SU-DHL-6 (cell line): Measurements from ENCODE around the gene SLC47A1.

Source experiments
- EZH2phosphoT487 ChIP-seq: fragments of 200-600 bp; sonication (generic), shearing (Covaris generic); conservative IDR thresholded peaks from 2 replicates; pipeline ENCODE4 v1.6.1; 2018; ENCODE audit warnings: mild to moderate bottlenecking, antibody characterized with exemption, low read length, moderate library complexity, mixed read lengths
- TF ChIP-seq, protein P1 (sequence below): fragments of 200-600 bp; sonication (generic); IDR thresholded peaks from one replicate; pipeline ENCODE4 v1.5.1; 2017; ENCODE audit warnings: antibody characterized with exemption, mild to moderate bottlenecking, low read length, moderate library complexity; ENCODE audit not compliant: insufficient read depth, poor library complexity, severe bottlenecking

DNA sequence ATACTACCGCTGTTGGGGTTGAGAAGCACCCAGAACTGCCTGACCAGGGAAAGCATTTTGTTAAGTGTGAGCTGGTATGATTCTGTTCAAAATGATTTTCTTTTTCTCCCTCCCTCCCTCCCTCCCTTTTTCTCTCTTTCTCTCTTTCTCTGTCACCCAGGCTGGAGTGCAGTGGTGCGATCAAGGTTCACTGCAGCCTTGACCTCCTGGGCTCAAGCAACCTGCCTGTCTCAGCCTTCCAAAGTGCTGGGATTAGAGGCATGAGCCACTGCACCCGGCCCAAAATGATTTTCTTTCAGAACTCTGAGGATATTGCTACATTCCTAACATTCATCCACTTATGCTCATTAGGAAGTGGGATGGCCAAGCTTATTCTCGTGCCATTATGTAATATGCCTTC, 41.3 kb downstream of the SLC47A1 start:
- TF ChIP-seq, protein P1, sequence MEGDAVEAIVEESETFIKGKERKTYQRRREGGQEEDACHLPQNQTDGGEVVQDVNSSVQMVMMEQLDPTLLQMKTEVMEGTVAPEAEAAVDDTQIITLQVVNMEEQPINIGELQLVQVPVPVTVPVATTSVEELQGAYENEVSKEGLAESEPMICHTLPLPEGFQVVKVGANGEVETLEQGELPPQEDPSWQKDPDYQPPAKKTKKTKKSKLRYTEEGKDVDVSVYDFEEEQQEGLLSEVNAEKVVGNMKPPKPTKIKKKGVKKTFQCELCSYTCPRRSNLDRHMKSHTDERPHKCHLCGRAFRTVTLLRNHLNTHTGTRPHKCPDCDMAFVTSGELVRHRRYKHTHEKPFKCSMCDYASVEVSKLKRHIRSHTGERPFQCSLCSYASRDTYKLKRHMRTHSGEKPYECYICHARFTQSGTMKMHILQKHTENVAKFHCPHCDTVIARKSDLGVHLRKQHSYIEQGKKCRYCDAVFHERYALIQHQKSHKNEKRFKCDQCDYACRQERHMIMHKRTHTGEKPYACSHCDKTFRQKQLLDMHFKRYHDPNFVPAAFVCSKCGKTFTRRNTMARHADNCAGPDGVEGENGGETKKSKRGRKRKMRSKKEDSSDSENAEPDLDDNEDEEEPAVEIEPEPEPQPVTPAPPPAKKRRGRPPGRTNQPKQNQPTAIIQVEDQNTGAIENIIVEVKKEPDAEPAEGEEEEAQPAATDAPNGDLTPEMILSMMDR: no peak
- TF ChIP-seq EZH2phosphoT487: no peak
